GM21717 (cell line): ENCODE measurements around the gene USP46.

ENCODE experiments used
- ATAC-seq: cut with Tn5 transposase; IDR thresholded peaks from one replicate; pipeline ENCODE4 v1.9.1; 2021; ENCODE audit warnings: mild to moderate bottlenecking, moderate library complexity; ENCODE audit not compliant: unreplicated experiment

USP46 gene, protein sequence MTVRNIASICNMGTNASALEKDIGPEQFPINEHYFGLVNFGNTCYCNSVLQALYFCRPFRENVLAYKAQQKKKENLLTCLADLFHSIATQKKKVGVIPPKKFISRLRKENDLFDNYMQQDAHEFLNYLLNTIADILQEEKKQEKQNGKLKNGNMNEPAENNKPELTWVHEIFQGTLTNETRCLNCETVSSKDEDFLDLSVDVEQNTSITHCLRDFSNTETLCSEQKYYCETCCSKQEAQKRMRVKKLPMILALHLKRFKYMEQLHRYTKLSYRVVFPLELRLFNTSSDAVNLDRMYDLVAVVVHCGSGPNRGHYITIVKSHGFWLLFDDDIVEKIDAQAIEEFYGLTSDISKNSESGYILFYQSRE

DNA sequence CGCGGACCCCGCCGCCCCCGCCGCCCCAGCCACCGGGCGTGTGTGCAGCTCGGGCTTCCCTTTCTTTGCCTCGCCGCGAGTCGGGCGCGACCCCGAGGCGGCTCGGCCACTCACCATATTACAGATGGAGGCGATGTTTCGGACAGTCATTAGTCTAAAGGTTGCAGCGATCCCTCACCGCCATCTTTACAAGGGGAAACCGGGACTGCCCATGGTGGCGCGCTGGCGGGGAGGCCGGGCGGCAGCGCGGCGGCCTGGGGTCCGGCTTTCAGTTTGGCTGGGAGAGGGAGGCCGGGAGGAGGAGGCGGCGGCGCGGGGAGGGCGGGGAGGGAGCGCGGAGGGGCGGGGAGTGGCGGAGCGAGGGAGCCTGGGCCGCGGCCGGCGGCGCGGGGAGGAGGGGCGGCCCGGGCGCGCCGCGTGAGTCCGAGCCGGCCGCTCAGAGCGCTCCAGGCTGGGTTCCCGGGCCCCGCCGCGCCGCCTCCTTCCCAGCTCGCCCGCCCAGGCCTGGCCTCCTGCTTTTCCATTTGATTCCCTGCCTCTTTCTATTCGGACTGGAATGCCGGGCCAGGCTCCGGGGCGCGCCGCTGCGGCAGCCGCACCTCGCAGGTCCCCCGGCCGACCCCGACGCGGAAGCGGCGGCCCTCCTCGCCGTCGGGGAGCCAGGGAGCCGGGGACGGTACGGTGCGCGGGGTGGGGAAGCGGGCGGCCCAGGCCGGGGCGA is at the start of gene USP46:
Gene USP46 (minus strand): TSS at position 301 of the 721 bp plus-strand sequence. CDS start 151 bp downstream, at position 150.
- peak; percentile 91 for ATAC-seq

DNA sequence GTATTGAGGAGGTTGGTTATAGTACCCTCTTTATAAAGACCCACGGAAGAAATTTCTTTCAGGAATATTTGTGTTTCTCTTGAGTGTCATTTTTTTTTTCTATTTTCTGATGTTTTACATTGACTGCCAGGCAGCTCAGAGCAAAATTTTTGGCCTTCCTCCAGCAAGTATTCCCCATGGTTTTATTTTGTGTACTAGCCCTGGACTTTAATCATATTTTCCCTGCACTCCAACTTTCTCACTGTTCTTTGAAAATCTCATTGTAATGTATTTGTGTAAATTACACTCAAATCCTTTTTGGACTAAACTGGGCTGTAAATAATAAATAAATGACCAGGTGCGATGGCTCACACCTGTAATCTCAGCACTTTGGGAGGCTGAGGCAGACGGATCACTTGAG is 45.6 kb upstream of the USP46 start:
- no peak for ATAC-seq

DNA sequence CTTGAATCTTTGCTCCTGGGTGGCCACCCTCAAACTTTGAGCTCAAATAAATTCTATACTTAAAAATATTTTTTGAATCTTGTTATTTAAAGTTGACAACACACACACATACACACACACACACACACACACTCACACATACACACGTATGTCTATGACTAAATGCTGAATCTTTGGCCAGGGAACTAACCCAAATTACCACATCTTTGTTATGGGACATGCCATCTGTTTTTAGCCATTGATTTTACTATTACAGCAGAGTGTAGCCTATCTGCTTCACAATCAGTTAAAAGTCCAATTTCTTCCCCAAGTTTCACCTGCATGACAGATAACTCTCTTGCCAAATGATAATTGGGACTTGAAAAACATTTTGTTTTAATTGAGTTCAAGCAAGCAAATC is 45.0 kb upstream of the USP46 start:
- no peak for ATAC-seq

DNA sequence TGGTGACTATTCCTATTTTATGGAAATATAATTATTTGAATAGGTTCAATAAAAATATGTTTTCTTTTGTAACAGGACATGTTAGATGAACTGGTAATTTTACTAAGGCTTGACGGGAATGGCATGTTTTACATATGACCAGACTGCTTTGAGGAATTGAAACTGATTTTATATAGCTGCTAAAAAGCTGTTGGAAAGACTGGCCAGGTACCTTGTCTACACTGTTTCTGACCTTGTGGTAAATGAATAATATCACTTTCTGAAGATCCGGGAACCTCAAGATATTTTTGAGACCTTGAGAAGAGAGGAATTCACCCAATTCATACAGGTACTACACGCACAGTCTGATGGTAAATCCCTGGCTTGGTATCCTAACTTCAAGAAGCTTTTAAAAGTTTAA is 42.1 kb upstream of the USP46 start:
- ATAC-seq: peak; percentile 93

DNA sequence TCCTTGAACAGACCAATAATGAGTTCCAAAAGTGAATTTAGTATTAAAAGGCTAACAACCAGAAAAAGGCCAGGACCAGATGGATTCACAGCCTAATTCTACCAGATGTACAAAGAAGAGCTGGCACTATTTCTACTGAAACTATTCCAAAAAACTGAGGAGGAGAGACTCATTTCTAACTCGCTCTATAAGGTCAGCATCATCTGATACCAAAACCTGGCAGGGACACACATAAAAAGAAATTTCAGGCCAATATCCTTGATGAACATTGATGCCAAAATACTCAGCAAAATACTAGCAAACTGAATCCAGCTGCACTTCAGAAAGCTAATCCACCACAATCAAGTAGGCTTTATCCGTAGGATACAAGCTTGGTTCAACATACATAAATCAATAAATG is 35.8 kb upstream of the USP46 start:
- no peak for ATAC-seq

DNA sequence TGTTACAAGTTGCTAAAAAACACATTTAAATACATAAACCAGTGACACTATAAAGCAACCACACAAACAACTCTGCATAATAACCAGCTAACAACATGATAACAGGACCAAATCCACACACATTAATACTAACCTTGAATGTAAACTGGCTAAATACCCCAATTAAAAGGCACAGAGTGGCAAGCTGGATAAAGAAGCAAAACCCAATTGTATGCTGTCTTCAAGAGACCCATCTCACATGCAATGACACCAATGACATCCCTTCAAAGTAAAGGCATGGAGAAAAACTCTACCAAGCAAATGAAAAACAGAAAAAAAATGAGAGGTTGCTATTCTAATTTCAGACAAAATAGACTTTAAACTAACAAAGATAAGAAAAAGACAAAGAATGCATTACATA is 34.4 kb upstream of the USP46 start:
- no peak for ATAC-seq

DNA sequence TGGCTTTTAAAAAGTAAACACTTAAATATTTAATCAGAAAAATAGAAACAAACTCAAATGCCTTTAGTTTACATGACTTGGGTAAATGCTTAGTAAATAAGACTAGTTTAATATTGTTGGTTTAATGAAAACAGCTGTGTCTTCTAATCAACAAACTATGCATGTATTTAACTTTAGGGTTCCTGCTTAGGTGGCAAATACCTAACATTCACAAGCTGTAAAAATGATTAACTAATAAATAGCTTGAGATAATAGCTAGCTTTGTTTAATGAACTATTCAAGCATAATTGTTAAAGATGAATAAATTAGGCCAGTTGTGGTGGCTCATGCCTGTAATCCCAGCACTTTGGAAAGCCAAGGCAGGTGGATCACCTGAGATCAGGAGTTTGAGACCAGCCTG is 30.0 kb upstream of the USP46 start:
- ATAC-seq: no peak

DNA sequence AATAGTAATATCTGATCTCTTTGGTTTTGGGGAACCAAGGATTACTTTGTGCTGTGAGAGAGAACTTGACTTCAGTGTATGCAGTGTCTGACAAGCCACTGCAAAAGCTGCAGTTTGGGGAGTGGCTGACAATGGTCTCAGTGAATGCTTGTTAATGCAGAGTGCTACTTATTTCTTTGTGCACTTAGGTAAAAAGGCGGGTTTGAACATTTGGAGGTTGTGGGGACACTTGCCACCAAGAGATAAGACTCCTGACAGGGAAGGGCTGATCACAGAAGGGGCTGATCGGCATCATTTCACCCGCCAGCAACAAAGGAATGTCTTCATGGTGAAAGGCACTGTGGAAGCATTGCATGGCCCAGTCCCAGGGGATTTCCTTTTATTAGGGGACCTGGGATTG is 28.6 kb upstream of the USP46 start:
- no peak for ATAC-seq

DNA sequence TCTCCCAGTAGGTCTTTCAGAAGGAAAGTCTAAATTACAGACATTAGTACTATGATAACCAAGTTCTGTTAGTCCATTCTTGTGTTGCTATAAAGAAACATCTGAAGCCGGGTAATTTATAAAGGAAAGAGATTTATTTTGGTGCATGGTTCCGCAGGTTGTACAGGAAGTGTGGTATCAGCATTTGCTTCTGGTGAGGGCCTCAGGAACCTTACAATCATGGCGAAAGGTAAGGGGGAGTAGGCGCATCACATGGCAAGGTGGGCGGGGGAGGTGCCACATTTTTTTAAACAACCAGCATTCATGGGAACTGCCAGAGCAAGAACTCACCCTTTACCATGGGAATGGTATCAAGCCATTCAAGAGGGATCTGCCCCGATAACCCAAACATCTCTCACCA is 26.2 kb upstream of the USP46 start:
- no peak for ATAC-seq

DNA sequence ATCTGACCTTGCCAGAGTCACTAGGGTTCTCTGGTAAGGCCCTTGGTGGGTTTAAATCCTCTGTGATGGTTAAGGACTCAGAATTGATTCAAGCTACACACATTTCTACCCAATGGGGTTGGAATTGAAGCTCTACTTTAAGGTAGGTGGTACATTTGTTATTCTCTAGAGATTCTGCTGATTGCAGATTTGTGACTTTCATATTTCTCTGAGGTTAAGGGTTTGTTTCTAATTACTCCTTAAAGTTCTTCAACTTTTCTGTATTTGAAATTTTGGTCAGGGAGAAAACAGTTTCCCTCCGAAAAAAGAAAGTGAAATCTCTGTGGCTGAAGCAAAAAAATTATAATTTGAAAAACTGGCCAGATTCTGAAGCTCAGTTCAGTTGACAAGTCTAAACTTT is 25.8 kb upstream of the USP46 start:
- ATAC-seq: no peak

DNA sequence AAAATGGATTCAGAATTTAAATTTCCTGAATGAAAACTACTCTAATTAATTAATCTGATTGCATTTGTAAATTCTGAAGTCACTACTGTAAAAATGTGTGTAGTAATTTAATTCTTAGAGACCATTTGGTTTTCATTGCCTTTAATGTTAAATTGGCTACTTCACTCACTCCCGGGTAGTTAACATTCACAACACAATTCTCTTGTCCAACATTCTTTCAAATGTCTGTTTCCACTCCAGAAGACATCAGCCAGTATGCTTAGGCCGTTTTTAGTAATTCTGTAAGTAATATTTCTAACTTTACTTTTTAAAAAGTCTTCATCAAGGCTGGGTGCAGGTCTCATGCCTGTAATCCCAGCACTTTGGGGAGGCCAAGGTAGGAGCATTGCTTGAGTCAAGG is 21.3 kb upstream of the USP46 start:
- no peak for ATAC-seq

DNA sequence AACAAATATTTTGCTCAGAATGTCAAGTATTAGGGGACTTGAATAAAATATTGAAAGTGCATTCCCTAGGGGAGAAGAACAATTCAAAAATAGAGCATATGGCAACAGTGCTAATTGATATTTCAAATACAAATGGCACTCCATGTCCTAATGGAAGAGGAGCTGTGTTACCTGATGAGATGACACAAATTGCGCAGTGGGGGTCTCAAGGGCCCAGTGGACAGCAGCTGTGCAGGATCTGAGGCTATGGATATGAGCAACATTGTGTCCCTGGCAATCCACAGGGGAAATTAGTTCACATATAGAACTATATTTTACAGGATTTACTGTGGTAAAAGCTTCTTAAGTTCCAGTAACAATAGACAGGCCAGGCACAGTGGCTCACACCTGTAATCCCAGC is 17.4 kb upstream of the USP46 start:
- ATAC-seq: no peak

DNA sequence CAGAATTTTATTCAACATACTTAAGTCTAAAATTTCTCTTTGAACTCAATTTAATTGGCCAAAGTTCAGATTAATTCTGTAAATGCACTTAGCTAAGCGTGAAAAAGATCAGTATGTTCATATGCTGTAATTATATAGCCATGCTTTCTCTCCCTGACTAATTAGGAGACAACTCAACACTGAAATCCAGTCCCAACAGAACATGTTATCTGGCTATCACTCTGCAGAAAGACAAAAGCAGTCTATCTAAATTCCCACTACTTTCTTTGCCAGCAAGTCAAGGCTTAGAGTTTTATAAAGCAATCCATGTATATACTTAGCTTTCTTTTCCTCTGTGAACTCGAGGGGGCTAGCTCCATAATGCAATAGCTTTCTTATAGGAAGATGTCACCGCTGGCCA is 16.0 kb upstream of the USP46 start:
- no peak for ATAC-seq

DNA sequence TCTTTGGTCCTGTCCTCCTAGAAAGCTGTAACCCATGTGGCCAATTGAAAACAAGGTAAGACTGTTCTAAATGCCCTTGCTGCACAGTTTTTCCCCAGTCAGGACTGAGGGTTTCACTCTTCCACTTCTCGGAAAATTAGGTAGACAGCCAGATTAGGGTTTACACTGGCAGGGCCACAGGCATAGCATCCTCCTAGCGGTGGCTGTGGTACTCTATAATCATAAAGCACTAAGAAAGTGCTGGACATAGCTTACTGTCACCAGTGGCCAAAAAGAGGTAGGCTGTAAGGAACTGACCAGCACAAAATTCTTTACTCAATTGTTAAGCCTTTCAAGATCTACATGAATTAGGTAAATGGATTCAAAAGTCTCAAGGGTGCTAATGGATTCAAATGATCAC is 11.6 kb upstream of the USP46 start:
- no peak for ATAC-seq

DNA sequence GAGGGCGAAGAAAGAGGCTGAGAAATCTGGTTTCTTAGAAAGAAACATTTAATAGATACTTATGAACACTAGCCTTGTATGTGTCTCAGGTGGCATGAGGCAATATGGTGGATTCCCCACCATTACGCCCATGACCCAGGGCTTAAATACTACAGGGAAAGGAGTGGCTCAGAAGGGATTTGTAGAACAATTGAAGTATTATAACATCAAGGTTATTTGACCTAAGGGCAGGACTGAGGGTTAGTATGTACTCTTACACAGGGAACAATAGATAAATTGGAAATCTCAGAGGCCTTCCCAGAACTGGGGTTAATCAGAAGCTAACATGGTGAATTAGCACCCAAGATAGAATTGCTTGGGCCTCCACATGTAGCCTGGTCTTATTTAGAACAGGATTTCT is 11.0 kb upstream of the USP46 start:
- no peak for ATAC-seq

DNA sequence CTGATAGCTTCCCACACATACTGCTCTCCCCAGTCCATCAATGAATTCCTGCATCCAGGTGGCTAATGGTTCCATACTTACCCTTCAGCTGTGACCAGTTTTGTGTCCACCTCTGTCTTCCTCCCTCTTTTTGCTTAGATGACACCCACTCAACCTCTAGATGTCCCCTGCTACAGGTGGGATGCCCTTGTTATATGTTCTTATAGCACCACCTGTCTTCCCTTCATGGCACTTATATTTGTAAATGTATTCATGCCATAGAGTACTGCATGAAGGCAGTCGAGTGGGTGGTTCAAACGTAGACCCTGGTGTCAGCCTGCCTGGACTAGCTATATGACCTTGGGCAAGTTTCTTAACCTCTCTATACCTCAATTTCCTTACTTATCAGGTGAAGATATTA is 6.5 kb upstream of the USP46 start:
- ATAC-seq: no peak

DNA sequence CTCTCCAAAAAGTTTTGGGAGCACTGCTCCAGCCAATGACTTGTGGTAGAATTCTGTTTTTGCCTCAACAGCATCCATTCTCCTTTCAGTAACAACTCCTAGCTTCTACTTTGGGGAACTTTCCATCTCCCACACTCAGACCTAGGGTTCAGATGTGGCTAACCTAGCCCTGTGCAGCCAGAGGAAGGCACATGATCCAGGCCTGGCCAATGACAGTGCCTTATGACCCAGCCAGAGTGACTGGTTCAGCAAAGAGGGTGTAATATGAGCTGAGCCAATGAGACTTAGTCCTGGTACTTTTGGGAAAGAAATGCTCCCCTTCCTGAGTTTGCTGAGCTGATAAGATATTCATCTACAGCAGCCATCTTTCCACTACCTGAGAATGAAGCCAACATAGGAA is 5.4 kb upstream of the USP46 start:
- ATAC-seq: no peak

DNA sequence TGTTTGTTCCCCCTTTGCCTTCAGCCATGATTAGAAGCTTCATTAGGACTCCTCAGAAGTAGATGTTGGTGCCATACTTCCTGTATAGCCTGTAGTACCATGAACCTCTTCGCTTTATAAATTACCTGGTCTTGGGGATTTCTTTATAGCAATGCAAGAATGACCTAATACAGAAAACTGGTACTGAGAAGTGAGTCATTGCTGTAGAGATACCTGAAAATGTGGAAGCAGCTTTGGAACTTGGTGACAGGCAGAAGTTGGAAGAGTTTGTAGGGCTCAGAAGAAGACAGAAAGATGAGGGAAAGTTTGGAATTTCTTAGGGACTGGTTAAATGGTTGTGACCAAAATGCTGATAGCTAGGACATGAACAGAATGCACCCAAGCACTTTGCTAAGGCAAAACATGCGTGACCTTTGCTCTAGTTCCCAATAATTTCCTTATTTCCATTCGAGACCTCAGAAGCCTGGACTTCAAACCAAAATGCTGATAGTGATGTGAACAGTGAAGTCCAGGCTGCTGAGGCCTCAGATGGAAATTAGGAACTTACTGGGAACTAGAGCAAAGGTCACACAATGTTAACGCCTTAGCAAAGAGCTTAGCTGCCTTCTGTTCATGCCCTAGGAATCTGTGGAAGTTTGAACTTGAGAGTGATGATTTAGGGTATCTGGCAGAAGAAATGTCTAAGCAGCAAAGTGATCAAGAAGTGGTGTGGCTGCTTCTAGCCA is 3.0 kb upstream of the USP46 start:
- ATAC-seq: no peak

DNA sequence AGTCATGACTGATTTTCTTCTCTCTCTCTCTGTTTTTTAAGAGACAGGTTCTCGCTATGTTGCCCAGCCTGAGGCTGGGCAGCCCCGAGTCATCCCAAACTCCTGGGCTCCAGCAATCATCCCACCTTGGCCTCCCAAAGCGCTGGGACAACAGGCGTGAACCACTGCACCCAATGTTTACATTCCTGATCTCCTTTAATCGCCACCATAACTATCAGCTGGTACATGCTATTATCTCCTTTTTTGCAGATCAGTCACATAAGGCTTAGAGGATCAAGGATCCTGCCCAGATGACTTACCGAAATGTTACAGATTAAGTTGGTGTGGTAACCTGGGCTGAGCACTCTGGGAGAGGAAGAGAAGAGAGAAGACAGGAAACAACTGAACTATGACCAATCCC is 1.5 kb upstream of the USP46 start:
- ATAC-seq: no peak

DNA sequence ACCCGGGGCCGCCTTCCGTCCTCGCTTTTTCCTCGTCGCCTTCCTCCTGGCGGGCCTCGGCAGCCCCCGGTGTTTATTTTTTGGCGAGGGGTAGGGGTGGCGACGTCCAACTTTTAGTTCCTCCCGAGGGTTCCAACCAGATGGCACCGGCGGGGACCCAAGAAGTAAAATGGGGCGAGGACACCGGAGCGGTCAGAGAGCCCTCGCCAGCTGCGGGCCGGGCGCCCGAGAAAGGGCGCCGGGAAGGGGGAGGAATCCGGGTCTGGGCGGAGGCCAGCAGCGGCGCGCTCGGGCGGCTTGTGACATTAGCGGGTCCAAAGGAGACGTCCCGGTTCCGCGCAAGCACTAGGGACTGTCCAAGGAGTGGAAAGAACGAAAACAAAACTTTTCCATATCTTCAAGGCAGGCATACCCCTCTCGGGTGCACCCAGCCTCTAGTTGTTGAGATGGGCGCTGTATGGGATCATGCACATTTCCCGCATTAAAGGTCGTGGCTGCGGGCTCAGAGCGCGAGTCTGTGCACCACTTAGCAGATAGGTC is 691 bp upstream of the USP46 start:
- ATAC-seq: peak; percentile 19

DNA sequence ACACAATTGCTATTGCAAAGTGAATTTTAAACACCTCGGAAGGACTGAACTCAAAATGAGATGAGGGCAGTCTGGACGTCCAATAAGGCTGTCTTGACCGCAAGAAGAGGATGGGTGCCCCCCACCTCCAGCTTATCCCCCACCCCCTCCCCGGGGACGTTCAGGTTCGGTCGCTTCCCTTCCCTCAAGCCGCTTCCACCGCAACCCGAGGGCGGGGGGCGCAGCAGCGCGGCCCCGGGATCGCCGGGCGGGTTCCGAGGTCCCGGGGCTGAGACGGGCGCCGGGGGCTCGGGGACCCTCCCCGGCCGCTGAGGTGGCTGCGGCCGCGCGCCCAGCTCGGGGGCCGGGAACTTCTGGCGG is 480 bp downstream of the USP46 start:
- peak; percentile 22 for ATAC-seq
